CD4-positive, alpha-beta T cell treated with Interleukin-10 for 1 hour (primary cell): ENCODE results near the gene GTF2A2.
"Not testable (repeated sequence)": the region's sequence is repeated elsewhere in the genome, so short reads cannot be mapped to it uniquely, and the experiment has no call there.

Experiments used
- DNase-seq: peaks from one replicate; pipeline ENCODE4 v3.0.0-alpha.2; 2020

The GTF2A2 gene

GRCh38 chr15:59668556-59668955, 11.2 kb upstream of the GTF2A2 start:
- DNase-seq: no peak

- DNase-seq: no peak
Measured at GRCh38 chr15:59662260-59662659, 4.9 kb upstream of the GTF2A2 start.

GRCh38 chr15:59659366-59659765, 2.1 kb upstream of the GTF2A2 start:
- DNase-seq: no peak

GRCh38 chr15:59657635-59658125, 365 bp upstream of the GTF2A2 start:
- no peak for DNase-seq

- DNase-seq: no peak
Measured at GRCh38 chr15:59654046-59654445, 3.3 kb downstream of the GTF2A2 start.

- no peak for DNase-seq
Measured at GRCh38 chr15:59649603-59650002, 7.7 kb downstream of the GTF2A2 start.

- DNase-seq: no peak
Measured at GRCh38 chr15:59647085-59647484, 10.2 kb downstream of the GTF2A2 start.

- DNase-seq: no peak
Measured at GRCh38 chr15:59646277-59646676, 11.0 kb downstream of the GTF2A2 start.

- DNase-seq: not testable (repeated sequence)
Measured at GRCh38 chr15:59645812-59646211, 11.5 kb downstream of the GTF2A2 start.

- no peak for DNase-seq
Measured at GRCh38 chr15:59644756-59645155, 12.6 kb downstream of the GTF2A2 start.

- no peak for DNase-seq
Measured at GRCh38 chr15:59642351-59642750, 15.0 kb downstream of the GTF2A2 start.

GRCh38 chr15:59637507-59637906, 19.8 kb downstream of the GTF2A2 start:
- not testable (repeated sequence) for DNase-seq

- no peak for DNase-seq
Measured at GRCh38 chr15:59636184-59636583, 21.1 kb downstream of the GTF2A2 start.

GRCh38 chr15:59632714-59633113, 24.6 kb downstream of the GTF2A2 start:
- no peak for DNase-seq

- DNase-seq: peak; percentile 13
Measured at GRCh38 chr15:59622289-59622688, 35.0 kb downstream of the GTF2A2 start.

GRCh38 chr15:59618406-59618805, 38.9 kb downstream of the GTF2A2 start:
- no peak for DNase-seq

GRCh38 chr15:59616379-59616778, 40.9 kb downstream of the GTF2A2 start:
- no peak for DNase-seq

GRCh38 chr15:59615661-59616060, 41.7 kb downstream of the GTF2A2 start:
- no peak for DNase-seq

GRCh38 chr15:59614153-59614552, 43.2 kb downstream of the GTF2A2 start:
- no peak for DNase-seq

- no peak for DNase-seq
Measured at GRCh38 chr15:59611276-59612260, 45.7 kb downstream of the GTF2A2 start, which contains the start of gene GCNT3. TSS of gene GCNT3 (plus strand) at chr15:59611783. CDS start at chr15:59618239, 6,456 bp downstream.

GRCh38 chr15:59609730-59610712, 47.3 kb downstream of the GTF2A2 start:
- no peak for DNase-seq

GRCh38 chr15:59605994-59606393, 51.3 kb downstream of the GTF2A2 start:
- no peak for DNase-seq

GRCh38 chr15:59598461-59598860, 58.9 kb downstream of the GTF2A2 start:
- no peak for DNase-seq
